ENCODE data around the gene HECTD1.

DNA sequence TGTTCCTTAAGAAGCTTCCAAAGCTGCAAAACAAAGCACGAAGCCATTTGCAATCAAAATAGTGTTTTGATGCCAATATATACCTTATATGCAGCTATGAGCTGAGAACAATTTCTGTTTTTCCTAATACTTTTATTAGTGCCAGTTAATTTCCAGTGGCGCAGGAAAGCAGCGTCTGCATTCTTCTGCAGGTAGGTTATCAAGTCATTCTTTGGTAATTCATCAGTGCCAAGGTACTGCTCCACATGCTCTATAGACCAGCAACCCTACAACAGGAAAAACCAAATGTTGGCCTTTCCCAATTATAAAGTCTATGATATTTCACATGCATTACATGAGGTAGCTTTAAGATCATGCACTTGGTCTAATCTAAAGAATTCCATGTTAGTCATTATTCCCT is 93.8 kb downstream of the HECTD1 start:
- TF ChIP-seq, protein P1, sequence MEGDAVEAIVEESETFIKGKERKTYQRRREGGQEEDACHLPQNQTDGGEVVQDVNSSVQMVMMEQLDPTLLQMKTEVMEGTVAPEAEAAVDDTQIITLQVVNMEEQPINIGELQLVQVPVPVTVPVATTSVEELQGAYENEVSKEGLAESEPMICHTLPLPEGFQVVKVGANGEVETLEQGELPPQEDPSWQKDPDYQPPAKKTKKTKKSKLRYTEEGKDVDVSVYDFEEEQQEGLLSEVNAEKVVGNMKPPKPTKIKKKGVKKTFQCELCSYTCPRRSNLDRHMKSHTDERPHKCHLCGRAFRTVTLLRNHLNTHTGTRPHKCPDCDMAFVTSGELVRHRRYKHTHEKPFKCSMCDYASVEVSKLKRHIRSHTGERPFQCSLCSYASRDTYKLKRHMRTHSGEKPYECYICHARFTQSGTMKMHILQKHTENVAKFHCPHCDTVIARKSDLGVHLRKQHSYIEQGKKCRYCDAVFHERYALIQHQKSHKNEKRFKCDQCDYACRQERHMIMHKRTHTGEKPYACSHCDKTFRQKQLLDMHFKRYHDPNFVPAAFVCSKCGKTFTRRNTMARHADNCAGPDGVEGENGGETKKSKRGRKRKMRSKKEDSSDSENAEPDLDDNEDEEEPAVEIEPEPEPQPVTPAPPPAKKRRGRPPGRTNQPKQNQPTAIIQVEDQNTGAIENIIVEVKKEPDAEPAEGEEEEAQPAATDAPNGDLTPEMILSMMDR (IDR thresholded peaks at IDR 0.05 in 4 of 5, conservative IDR thresholded peaks at IDR 0.05 in 1 of 5): no peak
- no peak for TF ChIP-seq POLR2A (IDR thresholded peaks at IDR 0.05)
